HCT116 (cell line): ENCODE data around the gene DIAPH3. TPM values are rescaled to one million over a fixed set of nuclear protein-coding genes. Genes with fewer than 3 reads are reported as not detected.

ENCODE experiments used
- ATAC-seq: fragments of 200-7000 bp; cut with Tn5 transposase; 2 replicates; pipeline ENCODE4 v1.9.1; 2020; ENCODE audit warnings: mild to moderate bottlenecking, moderate library complexity
- BruUV-seq: library from RNA; stranded (reverse); fragments of 400-500 nt; replicated peaks from 2 replicates; lab custom pipeline; 2021; lab: Mats Ljungman, UMichigan
- CTCF ChIA-PET: fragments of 300-600 bp; sonication (Branson Sonifier 250); formaldehyde crosslinking; loops from one replicate; lab custom pipeline; 2021; ENCODE audit warnings: antibody characterized with exemption; lab: Charles Lee
- POLR2A ChIA-PET: fragments of 300-600, 350-600 bp; sonication (Branson Sonifier 250); formaldehyde crosslinking; loops from one replicate; lab custom pipeline; 2021; ENCODE audit warnings: antibody characterized with exemption; lab: Charles Lee
- RAD21 ChIA-PET, 2 experiments: fragments of 300-600 bp; sonication (Branson Sonifier 250); formaldehyde crosslinking; loops; one replicate each; lab custom pipeline; 2023; ENCODE audit warnings: low total read pairs in 2 of 2; ENCODE audit not compliant: uncharacterized antibody in 2 of 2, unreplicated experiment in 2 of 2, low non-redundant PET in 1 of 2; lab: Charles Lee
- DNase-seq: peaks from one replicate; pipeline ENCODE4 v3.0.0-alpha.2; 2010; ENCODE audit warnings: low read depth, low spot score
- H2AFZ ChIP-seq: fragments of 200-600 bp; shearing (Covaris generic), sonication (generic); 2 replicates; pipeline ENCODE4 v1.6.1; 2017; ENCODE audit warnings: low read depth, mixed run types, mixed read lengths, antibody characterized with exemption, low read length; ENCODE audit not compliant: poor library complexity, severe bottlenecking
- H3K27ac ChIP-seq: 2 replicates; pipeline ENCODE4 v1.5.1; 2012; ENCODE audit warnings: low read depth, low read length
- H3K27me3 ChIP-seq: fragments of 200-600 bp; sonication (generic); 2 replicates; pipeline ENCODE4 v1.6.1; 2016; ENCODE audit warnings: mixed run types, low read length, mixed read lengths; ENCODE audit not compliant: insufficient read depth
- H3K36me3 ChIP-seq, 2 experiments: fragments of 200-500 bp in 1 of 2; fragments of 200-600 bp in 1 of 2; sonication (Bioruptor generic) in 1 of 2; sonication (generic) in 1 of 2; 2 replicates each; pipeline versions ENCODE4 v1.5.1 to v1.6.1; 2014 to 2016; ENCODE audit warnings: low read length in 2 of 2, inconsistent platforms in 1 of 2, mixed read lengths in 1 of 2, mixed run types in 1 of 2; ENCODE audit not compliant: insufficient read depth in 2 of 2, control insufficient read depth in 1 of 2
- H3K4me1 ChIP-seq, 2 experiments: fragments of 200-600 bp in 1 of 2; sonication (generic) in 1 of 2; 2 replicates each; pipeline versions ENCODE4 v1.5.1 to v1.6.1; 2012 to 2017; ENCODE audit warnings: low read length in 2 of 2, inconsistent platforms in 1 of 2, mild to moderate bottlenecking in 1 of 2, mixed read lengths in 1 of 2, mixed run types in 1 of 2, moderate library complexity in 1 of 2; ENCODE audit not compliant: insufficient read depth in 2 of 2, control insufficient read depth in 1 of 2
- H3K4me2 ChIP-seq: fragments of 200-600 bp; sonication (generic); 2 replicates; pipeline ENCODE4 v1.6.1; 2017; ENCODE audit warnings: mixed run types, low read length, mixed read lengths
- H3K4me3 ChIP-seq, 2 experiments: fragments of 200-600 bp in 1 of 2; sonication (generic) in 1 of 2; replicated peaks in 1 of 2; 2 replicates each; pipeline ENCODE4 v1.5.1; 2011 to 2016; ENCODE audit warnings: low read length in 2 of 2, control low read depth in 1 of 2, low read depth in 1 of 2, mild to moderate bottlenecking in 1 of 2, mixed read lengths in 1 of 2, mixed run types in 1 of 2
- H3K79me2 ChIP-seq: fragments of 200-600 bp; sonication (generic); 2 replicates; pipeline ENCODE4 v1.6.1; 2017; ENCODE audit warnings: mild to moderate bottlenecking, mixed run types, low read length, moderate library complexity, mixed read lengths; ENCODE audit not compliant: insufficient read depth
- H3K9ac ChIP-seq: fragments of 200-600 bp; sonication (generic); 2 replicates; pipeline ENCODE4 v1.6.1; 2016; ENCODE audit warnings: low read length, mixed read lengths
- H3K9me2 ChIP-seq: fragments of 200-600 bp; sonication (generic), shearing (Covaris generic); 2 replicates; pipeline ENCODE4 v1.6.1; 2017; ENCODE audit warnings: mixed run types, mild to moderate bottlenecking, moderate library complexity; ENCODE audit not compliant: insufficient read depth
- H3K9me3 ChIP-seq, 2 experiments: fragments of 200-500 bp in 1 of 2; fragments of 200-600 bp in 1 of 2; sonication (Bioruptor generic) in 1 of 2; sonication (generic) in 1 of 2; 2 replicates each; pipeline ENCODE4 v1.6.1; 2014 to 2017; ENCODE audit warnings: low read length in 2 of 2, mixed read lengths in 2 of 2, inconsistent platforms in 1 of 2, low read depth in 1 of 2, mild to moderate bottlenecking in 1 of 2, mixed run types in 1 of 2, moderate library complexity in 1 of 2; ENCODE audit not compliant: control insufficient read depth in 1 of 2, insufficient read depth in 1 of 2
- H4K20me1 ChIP-seq: fragments of 200-600 bp; sonication (generic), shearing (Covaris generic); 2 replicates; pipeline ENCODE4 v1.6.1; 2017; ENCODE audit warnings: mixed run types, mild to moderate bottlenecking, moderate library complexity; ENCODE audit not compliant: insufficient read depth
- ATF3 ChIP-seq: IDR thresholded peaks from 2 replicates; pipeline ENCODE4 v1.6.1; 2012
- CBX3 ChIP-seq: IDR thresholded peaks from 2 replicates; pipeline ENCODE4 v1.6.1; 2012; ENCODE audit warnings: low read depth
- CEBPB ChIP-seq: IDR thresholded peaks from 2 replicates; pipeline ENCODE4 v1.6.1; 2012; ENCODE audit warnings: low read depth
- CTCF ChIP-seq, 3 experiments: fragments of 200-600 bp in 1 of 3; sonication (generic) in 1 of 3; IDR thresholded peaks in 2 of 3; conservative IDR thresholded peaks in 1 of 3; 2 replicates each; pipeline ENCODE4 v1.5.1; 2012 to 2017; ENCODE audit warnings: low read depth in 2 of 3, low read length in 2 of 3, antibody characterized with exemption in 1 of 3, borderline replicate concordance in 1 of 3, control low read depth in 1 of 3, mild to moderate bottlenecking in 1 of 3, mixed read lengths in 1 of 3, mixed run types in 1 of 3, moderate library complexity in 1 of 3; ENCODE audit not compliant: insufficient read depth in 1 of 3
- EGR1 ChIP-seq: IDR thresholded peaks from 2 replicates; pipeline ENCODE4 v1.6.1; 2012; ENCODE audit warnings: low read depth
- ELF1 ChIP-seq: IDR thresholded peaks from 2 replicates; pipeline ENCODE4 v1.6.1; 2012; ENCODE audit warnings: low read depth, borderline replicate concordance
- EZH2 ChIP-seq: fragments of 200-600 bp; sonication (generic); IDR thresholded peaks from 2 replicates; pipeline ENCODE4 v1.6.1; 2017; ENCODE audit warnings: antibody characterized with exemption, mixed run types
- FOSL1 ChIP-seq: IDR thresholded peaks from 2 replicates; pipeline ENCODE4 v1.6.1; 2012; ENCODE audit warnings: low read depth
- JUND ChIP-seq: IDR thresholded peaks from 2 replicates; pipeline ENCODE4 v1.6.1; 2012
- MAX ChIP-seq: IDR thresholded peaks from 2 replicates; pipeline ENCODE4 v1.6.1; 2012
- POLR2A ChIP-seq: IDR thresholded peaks from 2 replicates; pipeline ENCODE4 v1.7.0; 2011; ENCODE audit warnings: borderline replicate concordance; ENCODE audit not compliant: insufficient read depth, insufficient read length; ENCODE audit errors: extremely low read depth
- RAD21 ChIP-seq: IDR thresholded peaks from 2 replicates; pipeline ENCODE4 v1.6.1; 2012; ENCODE audit warnings: low read depth, mild to moderate bottlenecking
- SIN3A ChIP-seq: IDR thresholded peaks from 2 replicates; pipeline ENCODE4 v1.6.1; 2012; ENCODE audit warnings: low read depth
- SP1 ChIP-seq: IDR thresholded peaks from 2 replicates; pipeline ENCODE4 v1.6.1; 2012; ENCODE audit warnings: low read depth
- SRF ChIP-seq: IDR thresholded peaks from 2 replicates; pipeline ENCODE4 v1.6.1; 2012; ENCODE audit warnings: low read depth
- TCF7L2 ChIP-seq: IDR thresholded peaks from 2 replicates; pipeline ENCODE4 v1.7.0; 2011; ENCODE audit warnings: borderline replicate concordance, inconsistent platforms; ENCODE audit not compliant: insufficient read depth, insufficient read length; ENCODE audit errors: extremely low read depth
- YY1 ChIP-seq: IDR thresholded peaks from 2 replicates; pipeline ENCODE4 v1.6.1; 2011; ENCODE audit warnings: low read length, low read depth, moderate library complexity, mild to moderate bottlenecking; ENCODE audit not compliant: insufficient replicate concordance; ENCODE audit errors: extremely low read depth
- ZBTB33 ChIP-seq: IDR thresholded peaks from 2 replicates; pipeline ENCODE4 v1.6.1; 2011; ENCODE audit warnings: mild to moderate bottlenecking, low read length, moderate library complexity; ENCODE audit not compliant: insufficient replicate concordance; ENCODE audit errors: extremely low read depth
- ZFX ChIP-seq: fragments of 450-650 bp; IDR thresholded peaks from 2 replicates; pipeline ENCODE4 v1.6.1; 2017
- ZNF274 ChIP-seq: fragments of 200-500 bp; sonication (Bioruptor generic); IDR thresholded peaks from 2 replicates; pipeline ENCODE4 v1.6.1; 2014; ENCODE audit warnings: mild to moderate bottlenecking, low read depth, low read length, inconsistent platforms
- intact Hi-C: fragments of 100-400 bp; cut with micrococcal nuclease; formaldehyde crosslinking; loops from 2 replicates; pipeline ENCODE4 v1.10.0; 2022
- total RNA-seq: library from RNA; stranded (reverse); gene quantifications from one replicate; pipeline ENCODE4 v1.2.1, GENCODE V29; 2021; ENCODE audit not compliant: unreplicated experiment

DIAPH3 gene
- total RNA-seq, 1 experiment from 2014 or later = 22.8 TPM

- H3K36me3 ChIP-seq = no peaks in the 10 kb centered on the region
- H3K9ac ChIP-seq = no peak overlapping the region
- CTCF ChIA-PET = no interaction called here
- H3K4me2 ChIP-seq = no peak overlapping the region
- TF ChIP-seq ELF1 = no peak
- no peak for TF ChIP-seq CBX3
- TF ChIP-seq EGR1 = no peak
- TF ChIP-seq JUND = no peak
- no peak for TF ChIP-seq EZH2
- no peak for TF ChIP-seq SP1
- no peak for TF ChIP-seq SRF
- TF ChIP-seq RAD21 = no peak
- no peak for TF ChIP-seq MAX
- no peak for TF ChIP-seq CEBPB
- TF ChIP-seq ATF3 = no peak
- no peak for TF ChIP-seq CTCF (IDR thresholded peaks at IDR 0.05 in 2 of 3, conservative IDR thresholded peaks at IDR 0.05 in 1 of 3; ENCODE audit: borderline replicate concordance in 1 of 3, insufficient read depth in 1 of 3, low read depth in 2 of 3, low read length in 2 of 3)
- TF ChIP-seq TCF7L2 = no peak
- TF ChIP-seq FOSL1 = no peak
- no peak for TF ChIP-seq YY1
- no peak for TF ChIP-seq ZNF274
- TF ChIP-seq SIN3A = no peak
- no peak for TF ChIP-seq ZFX
- TF ChIP-seq ZBTB33 = no peak
- no peak for TF ChIP-seq POLR2A
- TF ChIP-seq, all 23 proteins: peak for 0
- intact Hi-C loops = no loop called here
- Histone ChIP-seq H3K4me3 (no peak overlapping the region), H3K27me3 (peaks cover 55% of the 10 kb centered on the region), H3K79me2 (no peaks in the 10 kb centered on the region), H4K20me1 (no peaks in the 10 kb centered on the region), H3K9me2 (no peaks in the 10 kb centered on the region), H3K4me1 (no peaks in the 10 kb centered on the region), H3K27ac (no peak overlapping the region), H2AFZ (no peak overlapping the region), H3K9me3 (no peaks in the 10 kb centered on the region)
- DNase-seq (no peak), ATAC-seq (no peak)
- POLR2A ChIA-PET = no interaction called here
- RAD21 ChIA-PET = no interaction called here
- no TSS peak for BruUV-seq
These were observed 530.4 kb downstream of the DIAPH3 start for GRCh38 chr13:59633290-59633689.
